Pericardium fibroblast (primary cell): ENCODE data around the gene PDGFA. TPM values are rescaled to one million over a fixed set of nuclear protein-coding genes. Genes with fewer than 3 reads are reported as not detected.

Experiments used
- total RNA-seq: library from RNA; depleted of rRNA; stranded (reverse); fragments of >200 nt; gene quantifications from 2 replicates; pipeline ENCODE4 v1.2.3, GENCODE V29; 2015

PDGFA gene
- 23.7 and 24.3 TPM in 2 replicates for total RNA-seq

DNA sequence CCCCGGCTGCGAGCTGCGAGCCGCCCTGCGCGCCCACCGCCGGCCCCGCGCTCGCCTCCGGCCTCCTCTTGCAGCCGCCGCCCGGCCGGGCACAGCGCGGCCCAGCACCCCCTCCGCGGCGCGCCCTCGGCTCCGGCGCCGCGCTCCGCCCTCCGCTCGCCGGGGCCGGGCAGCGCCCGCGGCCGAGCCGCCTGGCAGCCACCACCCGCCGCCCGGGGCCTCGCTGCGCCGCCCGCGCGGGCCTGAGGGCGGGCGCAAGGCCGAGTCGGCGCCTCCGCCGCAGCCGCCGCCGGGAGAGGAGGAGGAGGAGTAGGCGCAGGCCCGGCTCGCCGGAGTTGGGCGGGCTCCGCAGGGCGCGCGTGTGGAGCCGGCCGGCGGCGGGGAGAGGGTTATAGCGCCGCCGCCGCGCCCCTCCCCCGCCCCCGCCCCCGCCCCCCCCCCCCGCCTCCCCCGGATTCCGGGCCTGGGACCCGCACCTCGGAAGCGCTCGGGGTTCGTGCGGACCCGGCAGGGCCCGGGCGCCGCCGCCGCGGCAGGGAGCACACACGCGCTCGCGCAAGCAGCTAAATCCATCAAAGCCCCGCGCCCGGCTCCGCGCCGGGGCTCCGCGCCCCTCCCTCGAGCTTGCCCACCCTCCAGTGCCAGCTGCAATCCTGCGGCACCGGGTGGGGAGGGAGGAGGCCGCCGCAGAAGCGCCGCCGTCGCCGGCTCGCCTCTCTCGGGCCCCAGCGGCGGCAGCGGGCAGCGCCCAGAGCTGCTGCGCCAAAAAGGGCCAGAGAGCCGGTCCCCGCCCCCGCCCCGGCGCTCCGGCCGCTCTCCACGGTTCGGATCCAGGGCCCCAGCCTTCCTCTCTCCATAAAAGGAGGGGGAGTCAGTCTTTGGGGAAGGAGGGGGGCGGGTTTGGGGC lies at the start of gene PDGFA:
Gene PDGFA, minus strand, starts transcription at position 363 of the 907 bp plus-strand sequence. CDS start 845 bp downstream, outside the sequence.

Other genes with a start within 250 kb of the PDGFA start
- gene FOXL3, start 229.7 kb downstream of the PDGFA start, total RNA-seq: not detected in 2 replicates
- 18.6 and 19.9 TPM in 2 replicates for gene DNAAF5, start 206.9 kb upstream of the PDGFA start, total RNA-seq
- gene PRKAR1B, start 207.4 kb upstream of the PDGFA start, total RNA-seq: 16.2 and 16.3 TPM in 2 replicates